K562 (cell line): ENCODE measurements around the gene SFXN5. TPM values are rescaled to one million over a fixed set of nuclear protein-coding genes. Genes with fewer than 3 reads are reported as not detected.

Experiments used
- AFF1 ChIP-seq, 2 experiments: fragments of 450-650 bp; IDR thresholded peaks; 2 replicates each; pipeline ENCODE4 v1.6.1; 2018; ENCODE audit warnings: mild to moderate bottlenecking in 2 of 2, low read depth in 1 of 2; ENCODE audit not compliant: partially characterized antibody in 2 of 2
- ARID4B ChIP-seq: sonication (generic); formaldehyde crosslinking; IDR thresholded peaks from 2 replicates; pipeline ENCODE4 v1.8.0; 2022; ENCODE audit warnings: mild to moderate bottlenecking, missing genetic modification reagents
- DMBX1 ChIP-seq: fragments of 250-450 bp; sonication (Bioruptor Pico); IDR thresholded peaks from 2 replicates; pipeline ENCODE4 v1.8.0; 2022; ENCODE audit warnings: inconsistent platforms, mild to moderate bottlenecking, moderate library complexity, borderline replicate concordance
- FOSL1 ChIP-seq: fragments of 200-800 bp; sonication (Bioruptor generic); conservative IDR thresholded peaks from 2 replicates; pipeline ENCODE4 v1.6.1; 2016; ENCODE audit warnings: missing genetic modification characterization, missing compliant biosample characterization
- GABPA ChIP-seq: fragments of 200-800 bp; sonication (Bioruptor generic); conservative IDR thresholded peaks from 2 replicates; pipeline ENCODE4 v1.6.1; 2016; ENCODE audit warnings: low read depth, missing genetic modification characterization, missing compliant biosample characterization
- GMEB1 ChIP-seq: fragments of 250-450 bp; sonication (Bioruptor Pico); IDR thresholded peaks from 2 replicates; pipeline ENCODE4 v1.4.0; 2020; ENCODE audit warnings: mild to moderate bottlenecking
- MAFK ChIP-seq: IDR thresholded peaks from 2 replicates; pipeline ENCODE4 v1.6.1; 2011; ENCODE audit warnings: low read length, improper control_type of control experiment
- MAX ChIP-seq: sonication (generic); formaldehyde crosslinking; IDR thresholded peaks from 2 replicates; pipeline ENCODE4 v1.9.0; 2022; ENCODE audit warnings: mild to moderate bottlenecking, missing genetic modification reagents
- NFATC3 ChIP-seq: fragments of 450-650 bp; IDR thresholded peaks from 2 replicates; pipeline ENCODE4 v1.6.1; 2017; ENCODE audit warnings: mild to moderate bottlenecking
- POLR2G ChIP-seq: fragments of 200-400 bp; formaldehyde crosslinking; IDR thresholded peaks from 2 replicates; pipeline ENCODE4 v1.6.1; 2017; ENCODE audit warnings: low read depth, mild to moderate bottlenecking, antibody characterized with exemption, low read length, moderate library complexity
- SIX5 ChIP-seq, 2 experiments: IDR thresholded peaks; 2 replicates each; pipeline ENCODE4 v1.6.1; 2011; ENCODE audit warnings: low read length in 2 of 2, borderline replicate concordance in 1 of 2, low read depth in 1 of 2, mild to moderate bottlenecking in 1 of 2, moderate library complexity in 1 of 2; ENCODE audit not compliant: insufficient read depth in 1 of 2
- SOX6 ChIP-seq: fragments of 450-650 bp; IDR thresholded peaks from 2 replicates; pipeline ENCODE4 v1.6.1; 2014; ENCODE audit warnings: mild to moderate bottlenecking
- TAF15 ChIP-seq: fragments of 200-400 bp; formaldehyde crosslinking; IDR thresholded peaks from 2 replicates; pipeline ENCODE4 v1.6.1; 2017; ENCODE audit warnings: mild to moderate bottlenecking, low read depth, low read length, moderate library complexity
- TCF3 ChIP-seq: sonication (generic); formaldehyde crosslinking; IDR thresholded peaks from 2 replicates; pipeline ENCODE4 v1.4.0; 2020; ENCODE audit warnings: mild to moderate bottlenecking, missing genetic modification reagents
- YBX1 ChIP-seq: fragments of 450-650 bp; IDR thresholded peaks from 2 replicates; pipeline ENCODE4 v1.7.1; 2016; ENCODE audit warnings: mild to moderate bottlenecking
- ZNF239 ChIP-seq: fragments of 250-450 bp; sonication (Bioruptor Pico); IDR thresholded peaks from 2 replicates; pipeline ENCODE4 v1.4.0; 2020; ENCODE audit warnings: mild to moderate bottlenecking
- polyA plus RNA-seq, 8 experiments: library from polyadenylated mRNA; depleted of rRNA in 4 of 8; stranded (reverse) in 5 of 8; unstranded in 3 of 8; fragments of >200 nt; fragmentation: Nextera tagmentation in 2 of 8; fragmentation: Illumina TruSeq in 1 of 8; extraction: Ambion mirVana in 2 of 8; extraction: Trizol in 1 of 8; gene quantifications; 2 replicates each; pipeline versions ENCODE4 v1.2.1 to v1.2.3, GENCODE V29; 2011 to 2014; ENCODE audit warnings: inconsistent platforms in 1 of 8, missing spikeins in 1 of 8
- total RNA-seq, 7 experiments: library from RNA; depleted of rRNA in 6 of 7; stranded (reverse); fragments of >200 nt in 6 of 7; fragmentation: Illumina TruSeq in 2 of 7; extraction: Trizol in 2 of 7; gene quantifications; 2 replicates each; pipeline versions ENCODE4 v1.2.1 to v1.2.3, GENCODE V29; 2011 to 2021; ENCODE audit warnings: low replicate concordance in 1 of 7

The SFXN5 gene
- total and polyA plus RNA-seq, 9 of the 15 experiments (the other 6 are each of a cell fraction or from before 2014, with no cell fraction given): 8.3 to 22.6 (median 16.0) TPM

GRCh38 chr2:73071360-73072128 is at the start of gene SFXN5 (continued):
- TF ChIP-seq AFF1 (IDR thresholded peaks at IDR 0.05; ENCODE audit: low read depth in 1 of 2, partially characterized antibody in 2 of 2): peak in 1 of 2 experiments; percentile 89
- TF ChIP-seq GABPA: peak; percentile 75; the same call in 1 of the 2 replicates
- peak; percentile 67 for TF ChIP-seq TCF3
- no peak for TF ChIP-seq NFATC3
- TF ChIP-seq SOX6: 0 out of 2 replicates have a peak, but pooled peaks have one; percentile 29
- no peak for TF ChIP-seq DMBX1 (CRISPR knock-in tag)
- no peak for TF ChIP-seq ZNF239
- TF ChIP-seq SIX5 (IDR thresholded peaks at IDR 0.05; ENCODE audit: borderline replicate concordance in 1 of 2, insufficient read depth in 1 of 2, low read depth in 1 of 2, low read length in 2 of 2): peak; percentile 74 to 84
- TF ChIP-seq POLR2G: peak; percentile 94
- peak; percentile 46; the same call in 1 of the 2 replicates for TF ChIP-seq ARID4B (CRISPR knock-in tag)
- 0 out of 2 replicates have a peak, but pooled peaks have one; percentile 28 for TF ChIP-seq GMEB1
- TF ChIP-seq MAX (CRISPR knock-in tag): no peak
- no peak for TF ChIP-seq MAFK
- peak; percentile 46; the same call in 1 of the 2 replicates for TF ChIP-seq FOSL1
- peak; percentile 37; the same call in 1 of the 2 replicates for TF ChIP-seq TAF15
- TF ChIP-seq YBX1: no peak
